Inferior parietal cortex (tissue), 1 donor: ENCODE measurements around the gene PTCD1.
A peak's percentile ranks its signal among the peaks of the same experiment; 100 is the strongest.

Source experiments
- DNase-seq: peaks from one replicate; pipeline ENCODE4 v3.0.0-alpha.2; 2016; ENCODE audit errors: extremely low spot score

Gene PTCD1

DNA sequence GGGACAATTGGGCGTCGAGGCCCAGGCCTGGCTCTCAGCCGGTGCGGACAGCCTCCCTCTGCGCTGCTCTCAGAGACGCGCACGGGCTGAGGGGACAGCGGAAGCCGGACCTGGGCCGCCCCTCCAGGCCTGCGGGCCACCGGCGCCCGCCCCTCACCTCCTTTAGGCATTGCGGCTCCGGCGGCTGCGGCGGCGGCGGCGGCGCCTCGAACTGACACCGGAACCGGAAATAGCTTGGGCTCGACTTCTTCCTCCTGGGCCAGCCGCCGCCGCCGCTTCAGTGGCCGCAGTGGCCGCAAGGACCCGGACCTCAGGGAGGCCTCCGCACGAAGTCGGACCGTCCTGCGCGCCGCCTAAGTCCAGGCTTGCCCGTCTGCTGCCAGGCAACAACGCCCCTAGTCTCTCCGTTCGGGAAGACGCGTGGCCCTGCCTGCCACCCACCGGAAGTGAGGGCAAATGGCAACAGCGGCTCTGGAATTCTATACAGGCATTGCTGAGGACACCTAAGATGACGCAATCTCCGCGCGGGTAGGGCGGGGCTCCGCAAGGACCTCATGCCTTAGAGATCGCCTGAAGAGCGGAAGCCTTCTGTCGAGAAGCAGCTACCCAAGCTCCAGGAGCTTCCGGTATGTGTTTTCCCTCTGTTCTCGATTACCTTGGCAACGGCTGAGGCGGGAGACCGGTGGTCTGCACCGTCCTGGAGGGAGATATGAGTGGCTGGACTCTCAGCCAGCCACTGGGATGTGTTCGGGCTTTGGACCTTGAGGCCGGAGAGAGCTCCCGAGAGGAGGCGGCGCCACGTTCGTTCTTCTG, 30.0 kb downstream of the PTCD1 start, which contains the start of the genes BUD31 and PDAP1:
Gene BUD31, plus strand, starts transcription at position 591 of the 813 bp plus-strand sequence. CDS start 2,124 bp downstream, outside the sequence.
Gene PDAP1, minus strand, starts transcription at position 219 of the 813 bp plus-strand sequence. Its CDS starts 49 bp downstream, at position 170.
- DNase-seq: peak; percentile 96

DNA sequence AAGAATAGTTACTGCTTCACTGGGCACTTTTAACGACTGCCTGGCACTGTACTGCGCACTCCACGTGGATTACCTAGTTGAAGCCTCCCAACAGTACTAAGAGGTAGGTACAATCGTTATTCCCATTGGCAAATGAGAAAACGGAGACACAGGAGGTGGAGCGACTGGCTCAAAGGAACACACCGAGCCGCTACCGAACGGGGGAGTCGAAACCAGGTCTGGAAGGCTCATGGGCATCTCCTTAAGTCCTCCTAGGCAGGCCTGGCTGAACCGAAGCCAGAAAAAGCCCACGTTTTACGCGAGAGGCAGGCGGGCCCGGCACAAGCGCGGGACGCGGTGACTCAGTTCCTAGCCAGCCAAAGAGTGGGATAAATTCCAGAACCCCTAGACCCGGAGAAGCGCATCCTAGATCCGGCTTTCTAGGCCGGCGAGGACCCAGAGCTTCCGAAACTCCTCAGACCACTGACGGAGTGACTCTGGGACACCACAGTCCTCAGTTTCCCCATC, 30.7 kb downstream of the PTCD1 start:
- DNase-seq: peak; percentile 28

DNA sequence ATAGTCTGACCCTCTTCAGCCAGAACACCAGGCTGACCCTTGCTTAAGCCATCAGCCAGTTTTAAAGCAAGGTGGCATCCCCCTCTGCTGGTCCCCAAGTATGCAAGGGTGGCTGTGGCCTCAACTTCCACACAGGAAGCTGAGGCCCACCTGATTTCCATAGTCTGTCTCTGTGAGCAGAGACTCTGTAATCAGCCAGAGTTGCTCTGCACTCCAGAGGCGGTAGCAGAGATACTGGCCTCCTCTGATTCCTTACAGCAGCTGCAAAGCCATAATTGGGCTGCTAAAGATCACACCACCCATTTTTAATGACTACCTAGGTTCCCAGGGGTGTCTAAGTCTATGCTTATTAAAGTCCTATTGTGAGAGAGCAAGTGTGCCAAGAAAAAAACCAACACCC, 32.0 kb downstream of the PTCD1 start:
- DNase-seq: no peak

GRCh38 chr7:99404977-99405320, 33.6 kb downstream of the PTCD1 start:
- no peak for DNase-seq

- no peak for DNase-seq
Observed at GRCh38 chr7:99404235-99404976, 34.2 kb downstream of the PTCD1 start.

GRCh38 chr7:99403764-99404163, 34.8 kb downstream of the PTCD1 start:
- DNase-seq: no peak

DNA sequence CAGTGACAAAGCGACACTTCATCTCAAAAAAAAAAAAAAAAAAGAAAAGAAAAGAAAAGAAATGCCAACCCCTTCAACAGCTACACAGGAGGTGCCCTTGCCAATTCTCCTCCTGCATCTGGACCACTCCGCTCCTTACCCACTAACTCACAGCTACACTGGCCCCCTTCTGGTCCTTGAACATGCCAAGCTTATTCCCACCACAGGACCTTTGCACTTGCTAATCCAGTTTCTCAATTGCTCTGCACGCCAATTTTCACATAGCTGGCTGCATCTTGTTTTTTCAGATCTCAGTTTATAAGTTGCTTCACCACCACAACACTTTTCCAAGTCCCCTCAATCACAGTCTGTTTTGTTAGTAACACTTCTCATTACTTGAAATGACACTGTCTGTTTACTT, 35.7 kb downstream of the PTCD1 start:
- no peak for DNase-seq

- DNase-seq: no peak
Observed at GRCh38 chr7:99399597-99399996, 39.0 kb downstream of the PTCD1 start.

GRCh38 chr7:99398891-99399445, 39.6 kb downstream of the PTCD1 start:
- DNase-seq: no peak

DNA sequence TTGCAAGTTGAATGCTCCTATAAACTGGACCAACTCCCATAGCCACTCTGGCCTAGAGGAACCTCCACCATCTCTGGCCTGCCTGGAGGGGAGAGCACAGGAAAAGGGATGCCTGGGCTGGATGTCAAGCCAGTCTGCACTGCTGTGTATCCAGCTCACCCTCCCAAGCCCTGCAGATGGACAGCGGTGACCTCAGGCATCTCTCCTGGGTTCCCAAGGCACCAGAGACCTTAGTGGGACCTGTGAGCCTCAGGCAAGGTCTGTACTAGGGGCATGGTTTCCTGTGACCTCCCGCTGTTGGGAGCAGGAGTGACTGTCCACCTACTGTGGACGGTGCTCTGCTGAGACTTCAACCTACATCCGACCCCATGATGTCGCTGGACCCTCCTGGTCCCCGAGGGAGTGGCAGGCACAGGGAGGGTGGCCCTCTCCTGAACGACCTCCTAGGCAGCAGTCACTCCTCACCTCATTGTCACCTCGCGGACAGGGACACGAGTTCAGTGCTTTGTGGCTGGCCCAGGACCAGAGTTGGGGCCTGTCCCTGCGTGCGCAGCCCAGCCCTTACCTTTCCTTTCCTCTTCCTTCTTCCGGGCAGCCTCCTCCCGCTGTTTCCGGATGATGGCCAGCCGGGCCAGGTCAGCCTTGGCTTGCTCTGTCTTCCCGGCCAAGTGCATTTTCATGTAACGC, 41.2 kb downstream of the PTCD1 start:
- no peak for DNase-seq

DNA sequence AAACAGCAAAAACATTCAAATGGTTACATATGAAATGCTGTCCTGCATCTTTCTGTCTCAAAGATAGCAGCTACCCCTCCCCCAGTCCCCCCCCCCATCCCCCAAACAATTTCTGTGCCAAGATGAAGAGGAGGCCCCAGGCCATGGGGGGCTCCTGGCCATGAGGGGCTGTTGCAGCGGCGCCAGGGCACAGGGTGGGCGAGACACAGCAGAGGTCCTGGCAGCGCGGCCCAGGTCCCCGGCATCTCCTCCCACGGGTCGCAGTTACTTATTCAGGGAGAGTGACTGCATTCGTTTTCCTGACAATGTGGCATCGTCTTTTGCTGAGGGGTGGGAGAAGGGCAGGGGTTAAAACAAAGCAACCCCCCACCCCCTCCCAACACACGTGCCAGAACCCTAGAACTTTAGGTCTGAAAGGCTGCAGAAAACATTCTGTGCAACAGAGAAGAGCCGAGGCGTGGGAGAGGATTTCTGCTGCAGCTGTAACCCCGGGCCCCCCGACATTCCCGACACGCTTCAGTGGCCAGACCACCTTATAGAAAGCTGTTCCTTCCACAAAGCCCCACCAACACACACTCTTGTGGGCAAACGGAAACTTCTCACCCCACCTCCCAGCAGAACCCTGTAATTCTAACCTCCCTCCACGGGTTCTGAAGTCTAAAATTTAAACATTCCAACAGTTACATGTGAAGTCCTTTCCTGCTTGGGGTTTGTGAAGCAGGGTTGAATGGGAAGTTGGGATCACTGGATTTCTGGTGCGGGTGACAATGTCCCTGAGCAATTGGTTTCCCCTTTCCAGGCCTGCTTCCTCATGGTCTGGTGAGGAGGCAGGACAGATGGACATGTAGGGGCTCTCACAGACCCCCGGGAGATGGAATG, 41.9 kb downstream of the PTCD1 start:
- DNase-seq: no peak

- no peak for DNase-seq
Observed at GRCh38 chr7:99395616-99396327, 42.8 kb downstream of the PTCD1 start.

- DNase-seq: no peak
Observed at GRCh38 chr7:99394188-99394502, 44.5 kb downstream of the PTCD1 start.

DNA sequence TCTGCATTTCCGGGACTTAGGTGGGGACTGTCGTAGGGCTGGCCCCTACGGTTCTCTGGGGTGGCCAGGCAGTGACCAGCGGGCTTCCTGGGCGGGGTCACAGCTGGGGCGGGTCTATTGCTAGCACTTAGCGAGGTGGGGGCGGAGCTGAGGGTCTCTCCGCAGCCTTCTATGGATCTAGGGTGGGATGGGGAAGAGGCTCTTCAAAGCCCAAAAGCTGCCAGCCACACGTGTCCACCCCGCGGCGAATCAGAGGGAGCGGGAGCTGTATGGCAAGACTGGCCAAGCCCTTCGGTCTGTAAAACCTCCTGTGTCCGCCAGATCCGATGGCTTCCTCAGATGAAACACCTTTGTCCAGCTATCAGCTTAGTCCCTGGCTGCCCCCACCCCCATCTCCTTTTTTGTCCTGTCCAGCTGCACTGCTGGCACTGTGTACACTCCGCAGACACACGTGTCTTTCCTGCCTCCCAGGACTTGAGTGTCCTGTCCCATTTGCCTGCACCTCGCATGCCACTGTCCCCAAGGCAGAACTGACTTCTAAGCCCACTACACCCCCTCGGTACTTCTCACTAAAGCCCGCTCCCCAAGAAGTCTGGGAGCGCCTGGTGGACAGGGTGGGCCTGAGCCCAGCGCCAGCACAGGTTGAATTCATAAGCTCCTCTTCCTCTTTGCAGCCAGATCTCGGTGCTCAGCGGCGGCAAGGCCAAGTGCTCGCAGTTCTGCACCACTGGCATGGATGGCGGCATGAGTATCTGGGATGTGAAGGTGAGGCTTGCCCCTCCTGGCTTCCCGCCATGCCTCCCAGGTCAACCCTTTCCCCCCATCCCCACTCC, 45.0 kb downstream of the PTCD1 start:
- no peak for DNase-seq

GRCh38 chr7:99392659-99393354, 45.8 kb downstream of the PTCD1 start:
- DNase-seq: peak; percentile 47

- no peak for DNase-seq
Observed at GRCh38 chr7:99392046-99392445, 46.6 kb downstream of the PTCD1 start.

DNA sequence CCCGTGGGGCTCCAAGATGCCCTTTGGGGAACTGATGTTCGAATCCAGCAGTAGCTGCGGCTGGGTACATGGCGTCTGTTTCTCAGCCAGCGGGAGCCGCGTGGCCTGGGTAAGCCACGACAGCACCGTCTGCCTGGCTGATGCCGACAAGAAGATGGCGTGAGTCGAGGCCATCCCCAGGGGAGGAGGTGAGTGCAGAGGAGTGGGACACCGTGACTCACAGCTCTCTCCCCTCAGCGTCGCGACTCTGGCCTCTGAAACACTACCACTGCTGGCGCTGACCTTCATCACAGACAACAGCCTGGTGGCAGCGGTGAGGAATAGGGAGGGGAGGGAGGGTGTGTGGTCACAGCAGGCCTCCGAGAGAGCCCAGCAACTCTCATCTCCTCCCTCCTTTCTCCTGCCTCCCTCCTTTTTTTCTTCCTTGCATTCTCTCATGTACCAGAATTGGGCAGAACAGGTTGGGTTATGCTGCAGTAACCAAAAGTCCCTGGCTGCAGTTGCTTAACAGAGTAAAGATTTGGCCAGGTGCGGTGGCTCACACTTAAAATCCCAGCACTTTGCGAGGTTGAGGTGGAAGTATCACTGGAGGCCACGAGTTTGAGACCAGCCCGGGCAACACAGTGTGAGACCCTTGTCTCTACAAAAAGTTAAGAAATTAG, 47.5 kb downstream of the PTCD1 start:
- no peak for DNase-seq

DNA sequence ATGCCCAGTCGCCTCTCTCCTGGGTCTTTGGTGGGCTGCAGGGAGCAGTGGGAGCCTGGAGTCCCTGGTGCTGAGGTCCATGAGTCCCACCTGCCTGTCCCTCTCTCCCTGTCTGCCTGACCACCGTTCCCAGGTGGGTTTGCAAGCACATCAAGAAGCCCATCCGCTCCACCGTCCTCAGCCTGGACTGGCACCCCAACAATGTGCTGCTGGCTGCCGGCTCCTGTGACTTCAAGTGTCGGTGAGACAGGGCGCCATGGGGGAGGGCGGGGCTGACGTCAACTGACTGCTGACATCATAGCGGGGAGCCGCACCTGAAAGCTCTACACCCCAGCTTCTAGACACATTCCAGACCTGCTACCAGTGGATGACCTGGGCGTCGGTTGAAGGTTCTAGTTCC, 48.8 kb downstream of the PTCD1 start:
- no peak for DNase-seq
